ENCODE measurements around the gene RUNX1. TPM values are rescaled to one million over a fixed set of nuclear protein-coding genes. Genes with fewer than 3 reads are reported as not detected.

RUNX1 gene
- total RNA-seq, 3 donors from 2014 or later = 24.8 to 165 (median 127) TPM

DNA sequence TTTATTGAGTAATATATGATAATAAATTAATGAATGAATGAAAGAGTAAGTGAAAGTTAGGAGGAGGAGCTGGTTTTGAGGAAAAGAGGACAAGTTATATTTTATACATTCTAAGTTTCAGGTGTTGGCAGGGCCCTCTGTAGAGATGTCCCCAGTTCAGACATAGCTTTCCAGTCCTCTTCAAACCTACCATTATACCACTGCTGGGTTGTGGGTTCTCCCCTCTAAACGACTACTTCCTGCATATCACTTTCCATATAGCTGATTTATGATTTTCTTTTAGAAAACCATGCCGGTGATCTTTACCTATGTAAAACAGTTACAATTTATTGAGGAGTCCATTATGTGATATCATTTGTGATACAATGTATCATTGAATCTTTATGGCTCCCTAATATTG, 116.9 kb downstream of the RUNX1 start:
- intact Hi-C loops (cut with DNase I; ENCODE audit: low total_unique reads) = no loop called here
- Histone ChIP-seq H3K4me1 (no peaks in the 10 kb centered on the region), H3K4me3 (no peak overlapping the region), H3K27me3 (no peaks in the 10 kb centered on the region), H3K9me3 (no peaks in the 10 kb centered on the region), H3K36me3 (no peaks in the 10 kb centered on the region), H3K27ac (no peak overlapping the region)
- TF ChIP-seq, protein P1, sequence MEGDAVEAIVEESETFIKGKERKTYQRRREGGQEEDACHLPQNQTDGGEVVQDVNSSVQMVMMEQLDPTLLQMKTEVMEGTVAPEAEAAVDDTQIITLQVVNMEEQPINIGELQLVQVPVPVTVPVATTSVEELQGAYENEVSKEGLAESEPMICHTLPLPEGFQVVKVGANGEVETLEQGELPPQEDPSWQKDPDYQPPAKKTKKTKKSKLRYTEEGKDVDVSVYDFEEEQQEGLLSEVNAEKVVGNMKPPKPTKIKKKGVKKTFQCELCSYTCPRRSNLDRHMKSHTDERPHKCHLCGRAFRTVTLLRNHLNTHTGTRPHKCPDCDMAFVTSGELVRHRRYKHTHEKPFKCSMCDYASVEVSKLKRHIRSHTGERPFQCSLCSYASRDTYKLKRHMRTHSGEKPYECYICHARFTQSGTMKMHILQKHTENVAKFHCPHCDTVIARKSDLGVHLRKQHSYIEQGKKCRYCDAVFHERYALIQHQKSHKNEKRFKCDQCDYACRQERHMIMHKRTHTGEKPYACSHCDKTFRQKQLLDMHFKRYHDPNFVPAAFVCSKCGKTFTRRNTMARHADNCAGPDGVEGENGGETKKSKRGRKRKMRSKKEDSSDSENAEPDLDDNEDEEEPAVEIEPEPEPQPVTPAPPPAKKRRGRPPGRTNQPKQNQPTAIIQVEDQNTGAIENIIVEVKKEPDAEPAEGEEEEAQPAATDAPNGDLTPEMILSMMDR (IDR thresholded peaks at IDR 0.05) = no peak
- no peak for TF ChIP-seq POLR2AphosphoS5 (IDR thresholded peaks at IDR 0.05)
- no peak for DNase-seq (ENCODE audit: low spot score in 2 of 2)

DNA sequence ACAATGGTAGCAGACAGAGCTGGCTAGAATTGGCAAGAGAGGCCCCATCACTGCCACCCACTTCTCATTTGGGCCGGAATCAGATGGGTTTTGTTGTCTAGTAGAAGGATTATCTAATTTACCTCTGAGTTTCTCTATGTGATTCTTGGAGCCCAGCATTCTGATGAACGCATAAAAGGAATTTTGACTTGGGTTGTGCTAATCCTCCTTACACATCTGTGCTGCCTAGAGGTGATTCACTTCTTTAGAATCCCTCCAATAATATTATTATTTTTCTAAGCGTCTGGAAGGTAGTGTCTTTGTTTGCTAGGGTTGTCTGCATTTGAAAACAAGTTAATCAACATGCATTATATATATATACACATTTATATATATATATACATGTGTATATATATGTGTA, 118.1 kb downstream of the RUNX1 start:
- Histone ChIP-seq H3K27ac (no peak overlapping the region), H3K27me3 (no peaks in the 10 kb centered on the region), H3K36me3 (no peaks in the 10 kb centered on the region), H3K9me3 (no peaks in the 10 kb centered on the region), H3K4me1 (no peaks in the 10 kb centered on the region), H3K4me3 (no peak overlapping the region)
- no peak for DNase-seq (ENCODE audit: low spot score in 2 of 2)
- intact Hi-C loops (cut with DNase I; ENCODE audit: low total_unique reads) = no loop called here
- TF ChIP-seq, protein P1 (IDR thresholded peaks at IDR 0.05) = no peak
- TF ChIP-seq POLR2AphosphoS5 (IDR thresholded peaks at IDR 0.05) = no peak
- no peak for TF ChIP-seq POLR2A (IDR thresholded peaks at IDR 0.05)

DNA sequence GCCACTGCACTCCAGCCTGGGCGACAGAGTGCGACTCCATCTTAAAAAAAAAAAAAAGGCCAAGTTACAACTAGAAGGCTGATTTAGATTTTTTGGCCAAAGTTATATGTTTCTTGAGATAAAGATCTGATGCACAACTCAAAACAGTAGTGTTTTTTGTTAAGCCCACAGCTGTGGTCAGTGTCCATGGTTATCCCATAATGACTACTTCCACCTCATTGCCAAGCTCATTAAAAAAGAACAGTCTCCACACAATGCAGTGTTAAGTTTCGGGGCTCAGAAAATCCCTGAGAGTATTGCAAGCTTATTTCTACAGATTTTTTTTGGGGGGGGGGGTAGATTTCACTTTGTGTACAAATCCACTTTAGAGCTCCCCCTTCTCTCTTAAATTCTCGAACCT, 120.5 kb downstream of the RUNX1 start:
- Histone ChIP-seq H3K9me3 (no peaks in the 10 kb centered on the region), H3K36me3 (no peaks in the 10 kb centered on the region), H3K4me3 (no peak overlapping the region), H3K27me3 (no peaks in the 10 kb centered on the region), H3K4me1 (no peaks in the 10 kb centered on the region), H3K27ac (no peak overlapping the region)
- TF ChIP-seq, protein P1 (IDR thresholded peaks at IDR 0.05) = no peak
- TF ChIP-seq POLR2A (IDR thresholded peaks at IDR 0.05) (no peak), POLR2AphosphoS5 (IDR thresholded peaks at IDR 0.05) (no peak)
- intact Hi-C loops (cut with DNase I; ENCODE audit: low total_unique reads) = no loop called here
- DNase-seq (ENCODE audit: low spot score in 2 of 2) = no peak

DNA sequence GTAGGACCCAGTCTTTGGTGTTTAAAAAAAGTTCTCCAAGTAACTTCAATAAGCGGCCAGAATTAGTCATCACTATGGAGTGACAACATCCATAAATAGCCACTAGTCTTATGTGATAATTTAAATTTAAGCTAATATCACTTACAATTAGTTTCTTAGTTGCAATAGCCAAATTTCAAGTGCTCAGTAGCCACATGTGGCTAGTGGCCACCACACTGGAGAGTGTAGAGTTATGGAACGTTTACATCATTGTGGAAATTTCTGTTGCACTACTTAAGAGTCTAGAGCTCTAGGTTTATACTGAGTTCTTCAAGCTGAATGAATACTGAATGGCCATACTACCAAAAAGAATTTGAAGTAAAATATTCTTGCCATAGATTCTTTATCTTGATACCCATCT, 121.1 kb downstream of the RUNX1 start:
- no peak overlapping the region for H3K4me3 ChIP-seq
- TF ChIP-seq POLR2A (IDR thresholded peaks at IDR 0.05) = no peak
- no peak for TF ChIP-seq POLR2AphosphoS5 (IDR thresholded peaks at IDR 0.05)
- TF ChIP-seq, protein P1 (IDR thresholded peaks at IDR 0.05) = no peak
- no peaks in the 10 kb centered on the region for H3K36me3 ChIP-seq
- H3K27me3 ChIP-seq = no peaks in the 10 kb centered on the region
- no peak for DNase-seq (ENCODE audit: low spot score in 2 of 2)
- H3K4me1 ChIP-seq = no peaks in the 10 kb centered on the region
- no peak overlapping the region for H3K27ac ChIP-seq
- H3K9me3 ChIP-seq = no peaks in the 10 kb centered on the region
- intact Hi-C loops (cut with DNase I; ENCODE audit: low total_unique reads) = no loop called here

DNA sequence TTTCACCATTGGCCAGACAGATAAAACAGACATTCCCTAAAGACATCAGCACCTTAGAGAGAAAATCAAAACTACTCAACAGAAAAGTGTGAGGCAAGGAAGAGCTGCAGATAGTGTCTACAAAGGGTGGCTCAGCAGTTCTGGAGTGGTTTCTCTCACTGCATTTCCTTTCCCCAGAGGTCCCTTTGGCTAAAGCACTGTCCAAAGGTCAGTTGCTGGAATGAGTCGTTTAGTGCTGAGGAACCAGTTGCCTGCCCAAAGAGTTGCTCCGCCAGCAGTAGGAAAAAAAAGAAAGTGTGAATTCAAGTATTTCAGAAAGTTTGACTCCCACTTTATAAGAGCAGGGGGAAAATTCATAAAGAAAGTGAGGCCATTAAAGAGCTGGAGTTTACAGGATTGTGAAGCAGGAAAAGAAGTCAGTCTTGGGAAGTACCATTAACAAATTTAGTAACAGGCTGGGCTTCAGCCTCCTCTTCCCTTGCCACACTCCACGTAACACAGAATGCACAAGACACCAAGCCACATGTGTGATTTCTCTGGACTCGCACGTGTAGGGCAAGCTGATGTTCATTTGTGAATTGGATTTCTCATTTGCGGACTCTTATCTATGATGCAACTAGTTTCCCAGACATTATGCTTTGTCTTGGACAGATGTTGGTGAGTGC, 122.2 kb downstream of the RUNX1 start:
- H3K9me3 ChIP-seq = no peaks in the 10 kb centered on the region
- no peak overlapping the region for H3K27ac ChIP-seq
- H3K36me3 ChIP-seq = no peaks in the 10 kb centered on the region
- no peaks in the 10 kb centered on the region for H3K4me1 ChIP-seq
- intact Hi-C loops (cut with DNase I; ENCODE audit: low total_unique reads) = no loop called here
- no peaks in the 10 kb centered on the region for H3K27me3 ChIP-seq
- DNase-seq (ENCODE audit: low spot score in 2 of 2) = no peak
- TF ChIP-seq, protein P1 (IDR thresholded peaks at IDR 0.05) = no peak
- no peak for TF ChIP-seq POLR2AphosphoS5 (IDR thresholded peaks at IDR 0.05)
- TF ChIP-seq POLR2A (IDR thresholded peaks at IDR 0.05) = no peak
- no peak overlapping the region for H3K4me3 ChIP-seq
